HepG2 (cell line): Measurements from ENCODE around the gene THADA. TPM values are rescaled to one million over a fixed set of nuclear protein-coding genes. Genes with fewer than 3 reads are reported as not detected.

Source experiments
- ATAC-seq: fragments of 200-7000 bp; cut with Tn5 transposase; 3 replicates; pipeline ENCODE4 v1.9.1; 2020; ENCODE audit warnings: mild to moderate bottlenecking, moderate library complexity
- BruUV-seq: library from RNA; stranded (reverse); fragments of 400-500 nt; replicated peaks from 2 replicates; lab custom pipeline; 2021; lab: Mats Ljungman, UMichigan
- CTCF ChIA-PET: fragments of 300-600 bp; formaldehyde crosslinking; extraction: SDS; loops from one replicate; lab custom pipeline; 2021; ENCODE audit warnings: low total read pairs, inconsistent platforms, low intra/inter-chr PET ratio; lab: Yijun Ruan, JAX
- POLR2A ChIA-PET: fragments of 350-600 bp; sonication (Branson Sonifier 250); formaldehyde crosslinking; loops from one replicate; lab custom pipeline; 2020; ENCODE audit warnings: antibody characterized with exemption, inconsistent platforms; lab: Yijun Ruan, JAX
- DNase-seq: peaks from one replicate; pipeline ENCODE4 v3.0.0-alpha.2; 2015; ENCODE audit warnings: low spot score
- FAIRE-seq: peaks from 3 replicates; lab custom pipeline; 2011; peaks lifted over from hg19 to GRCh38; lab: Jason Lieb, UNC
- H2AFZ ChIP-seq: one replicate; pipeline ENCODE4 v1.6.1; 2011; ENCODE audit warnings: low read length, inconsistent platforms
- H3K27ac ChIP-seq: fragments of 300-600 bp; 3 replicates; pipeline ENCODE4 v1.8.0; 2011; ENCODE audit warnings: mixed run types, mild to moderate bottlenecking, mixed read lengths, low read length, inconsistent platforms; ENCODE audit not compliant: insufficient read depth; ENCODE audit errors: extremely low read length
- H3K27me3 ChIP-seq, 2 experiments: fragments of 200-600 bp in 1 of 2; 2 replicates in 1 of 2; 3 replicates in 1 of 2; pipeline versions ENCODE4 v1.6.0 to v1.8.0; 2011; ENCODE audit warnings: low read length in 2 of 2, mild to moderate bottlenecking in 2 of 2, moderate library complexity in 2 of 2, inconsistent platforms in 1 of 2; ENCODE audit not compliant: insufficient read depth in 2 of 2, control insufficient read depth in 1 of 2
- H3K36me3 ChIP-seq, 2 experiments: fragments of 200-600 bp in 1 of 2; replicated peaks in 1 of 2; 2 replicates in 1 of 2; 3 replicates in 1 of 2; pipeline versions ENCODE4 v1.5.1 to v1.8.0; 2011; ENCODE audit warnings: low read length in 2 of 2, inconsistent platforms in 1 of 2; ENCODE audit not compliant: insufficient read depth in 2 of 2, control insufficient read depth in 1 of 2
- H3K4me1 ChIP-seq: 2 replicates; pipeline ENCODE4 v1.5.1; 2012; ENCODE audit warnings: low read length, inconsistent platforms; ENCODE audit not compliant: insufficient read depth
- H3K4me2 ChIP-seq: 2 replicates; pipeline ENCODE4 v1.6.0; 2011; ENCODE audit warnings: low read depth, low read length, inconsistent platforms
- H3K4me3 ChIP-seq, 3 experiments: fragments of 200-600 bp in 1 of 3; sonication (generic), shearing (Covaris generic) in 1 of 3; replicated peaks in 1 of 3; 2 replicates each; pipeline ENCODE4 v1.5.1; 2011 to 2016; ENCODE audit warnings: low read length in 3 of 3, inconsistent platforms in 2 of 3, low read depth in 2 of 3, mild to moderate bottlenecking in 2 of 3, control low read depth in 1 of 3, mixed read lengths in 1 of 3; ENCODE audit not compliant: insufficient read depth in 1 of 3
- H3K79me2 ChIP-seq: one replicate; pipeline ENCODE4 v1.6.1; 2011; ENCODE audit warnings: low read length, inconsistent platforms; ENCODE audit not compliant: insufficient read depth
- H3K9ac ChIP-seq: 2 replicates; pipeline ENCODE4 v1.6.0; 2011; ENCODE audit warnings: mild to moderate bottlenecking, low read depth, low read length, inconsistent platforms; ENCODE audit not compliant: insufficient read depth
- H3K9me3 ChIP-seq: 2 replicates; pipeline ENCODE4 v1.5.1; 2012; ENCODE audit warnings: mild to moderate bottlenecking, low read length
- H4K20me1 ChIP-seq: 2 replicates; pipeline ENCODE4 v1.6.0; 2011; ENCODE audit warnings: inconsistent platforms, mild to moderate bottlenecking, low read length, moderate library complexity; ENCODE audit not compliant: insufficient read depth
- BCL6 ChIP-seq: IDR thresholded peaks from 2 replicates; pipeline ENCODE4 v1.6.1; 2016; ENCODE audit warnings: missing genetic modification reagents, missing compliant biosample characterization
- CAMTA2 ChIP-seq: sonication (generic); formaldehyde crosslinking; IDR thresholded peaks from 2 replicates; pipeline ENCODE4 v1.4.0; 2020; ENCODE audit warnings: mild to moderate bottlenecking, missing genetic modification reagents, borderline replicate concordance
- CEBPB ChIP-seq: IDR thresholded peaks from 2 replicates; pipeline ENCODE4 v1.6.1; 2011; ENCODE audit warnings: low read depth, low read length, improper control_type of control experiment, borderline replicate concordance
- CEBPG ChIP-seq: IDR thresholded peaks from 2 replicates; pipeline ENCODE4 v1.6.1; 2016
- HNF4G ChIP-seq, 2 experiments: sonication (generic) in 1 of 2; formaldehyde crosslinking in 1 of 2; IDR thresholded peaks; 2 replicates each; pipeline versions ENCODE4 v1.4.0 to v1.6.1; 2011 to 2020; ENCODE audit warnings: borderline replicate concordance in 2 of 2, low read depth in 2 of 2, mild to moderate bottlenecking in 2 of 2, low read length in 1 of 2, missing genetic modification reagents in 1 of 2, moderate library complexity in 1 of 2
- NFE2 ChIP-seq: sonication (generic); formaldehyde crosslinking; IDR thresholded peaks from 2 replicates; pipeline ENCODE4 v1.4.0; 2020; ENCODE audit warnings: missing genetic modification reagents
- SETDB1 ChIP-seq: sonication (generic); formaldehyde crosslinking; IDR thresholded peaks from 2 replicates; pipeline ENCODE4 v1.5.1; 2020; ENCODE audit warnings: missing genetic modification reagents, mild to moderate bottlenecking, borderline replicate concordance
- SOX13 ChIP-seq, 3 experiments: fragments of 450-650 bp in 1 of 3; sonication (generic) in 1 of 3; formaldehyde crosslinking in 1 of 3; IDR thresholded peaks in 2 of 3; conservative IDR thresholded peaks in 1 of 3; 2 replicates each; pipeline versions ENCODE4 v1.5.0 to v1.6.1; 2016 to 2020; ENCODE audit warnings: antibody characterized with exemption in 1 of 3, mild to moderate bottlenecking in 1 of 3, missing compliant biosample characterization in 1 of 3, missing genetic modification reagents in 1 of 3, moderate library complexity in 1 of 3
- SOX5 ChIP-seq: IDR thresholded peaks from 2 replicates; pipeline ENCODE4 v1.6.1; 2016; ENCODE audit warnings: borderline replicate concordance
- ZIK1 ChIP-seq: sonication (generic); formaldehyde crosslinking; IDR thresholded peaks from 2 replicates; pipeline ENCODE4 v1.5.0; 2020; ENCODE audit warnings: mild to moderate bottlenecking, low read depth, missing genetic modification reagents, borderline replicate concordance
- ZNF547 ChIP-seq: sonication (generic); formaldehyde crosslinking; IDR thresholded peaks from 2 replicates; pipeline ENCODE4 v1.5.1; 2020; ENCODE audit warnings: mild to moderate bottlenecking, missing genetic modification reagents
- ZNF652 ChIP-seq: IDR thresholded peaks from 2 replicates; pipeline ENCODE4 v1.6.1; 2016; ENCODE audit warnings: low read depth, borderline replicate concordance
- ZNF674 ChIP-seq: sonication (generic); formaldehyde crosslinking; IDR thresholded peaks from 2 replicates; pipeline ENCODE4 v1.5.0; 2020; ENCODE audit warnings: low read depth, mild to moderate bottlenecking, missing genetic modification reagents
- ZNF687 ChIP-seq: sonication (generic); formaldehyde crosslinking; IDR thresholded peaks from 2 replicates; pipeline ENCODE4 v1.5.1; 2020; ENCODE audit warnings: mild to moderate bottlenecking, missing genetic modification reagents, moderate library complexity
- WGBS: methylation state at CpG from one replicate; pipeline ENCODE4 v1.1.6; 2017; ENCODE audit warnings: low lambda C conversion rate; 5-methylcytosine and 5-hydroxymethylcytosine counted together
- in situ Hi-C: cut with HindIII; loops from 2 replicates; pipeline ENCODE4 v1.10.0; 2017; ENCODE audit warnings: low pct_unique_long_range_greater_than_20kb; ENCODE audit not compliant: extremely low pct_ligation_motif_present
- intact Hi-C: fragments of 100-400 bp; cut with micrococcal nuclease; formaldehyde crosslinking; loops from one replicate; pipeline ENCODE4 v1.10.0; 2022; ENCODE audit not compliant: unreplicated experiment
- polyA plus RNA-seq, 8 experiments: library from polyadenylated mRNA; depleted of rRNA in 3 of 8; stranded (reverse) in 7 of 8; unstranded in 1 of 8; fragments of >200 nt; fragmentation: Illumina TruSeq in 4 of 8; extraction: Trizol in 4 of 8; gene quantifications; 2 replicates each; pipeline versions ENCODE4 v1.2.1 to v1.2.3, GENCODE V29; 2011 to 2016; ENCODE audit warnings: low read depth in 4 of 8, missing spikeins in 1 of 8, mixed read lengths in 1 of 8; ENCODE audit not compliant: insufficient read depth in 1 of 8
- total RNA-seq, 5 experiments: library from RNA; depleted of rRNA; stranded (reverse); fragments of >200 nt; fragmentation: Illumina TruSeq; extraction: Trizol; gene quantifications; 2 replicates each; pipeline ENCODE4 v1.2.3, GENCODE V29; 2016; ENCODE audit warnings: low read depth in 1 of 5
- TF ChIP-seq, protein P1 (sequence below): IDR thresholded peaks from 2 replicates; pipeline ENCODE4 v1.6.1; 2012; ENCODE audit warnings: inconsistent platforms
- TF ChIP-seq, protein P2 (sequence below): sonication (generic); formaldehyde crosslinking; IDR thresholded peaks from 2 replicates; pipeline ENCODE4 v1.9.0; 2022; ENCODE audit warnings: low read depth, missing genetic modification reagents

THADA gene
- total and polyA plus RNA-seq, 2 of the 13 experiments (the other 11 are each of a cell fraction or from before 2014, with no cell fraction given) = 12.7 to 21.7 TPM

DNA sequence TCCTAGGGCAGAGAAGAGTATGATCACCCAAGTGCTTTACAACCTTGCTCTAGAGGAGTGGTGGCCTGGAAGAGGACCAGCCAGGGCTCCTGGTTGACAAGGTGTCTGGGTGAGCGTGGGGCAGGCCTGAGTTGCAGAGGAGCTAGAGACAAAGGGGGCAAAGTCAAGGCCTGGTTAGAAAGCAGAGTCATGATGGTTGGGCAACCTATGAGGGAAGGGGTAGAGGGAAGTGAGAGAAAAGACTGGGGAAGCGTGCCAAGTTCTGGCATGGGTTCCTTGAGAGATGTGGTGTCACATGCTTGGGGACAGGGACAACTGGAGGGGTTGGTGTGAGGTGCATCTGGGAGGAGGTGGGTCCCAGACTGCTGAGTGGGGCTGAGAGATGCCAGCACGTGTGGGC is 382.9 kb downstream of the THADA start:
- peak; percentile 21 for FAIRE-seq
- no peaks in the 10 kb centered on the region for H4K20me1 ChIP-seq
- CTCF ChIA-PET = no interaction called here
- WGBS = 75% methylated on average over 3 of the region's 3 CpGs
- no peak overlapping the region for H3K27ac ChIP-seq
- TF ChIP-seq ZIK1 (no peak), CEBPB (peak; percentile 72; the same call in 1 of the 2 replicates), CAMTA2 (0 out of 2 replicates have a peak, but pooled peaks have one; percentile 23), HNF4G (IDR thresholded peaks at IDR 0.05; ENCODE audit: borderline replicate concordance, low read depth, low read length) (0 out of 2 replicates have a peak, but pooled peaks have one; percentile 30), HNF4G (CRISPR knock-in tag; IDR thresholded peaks at IDR 0.05; ENCODE audit: borderline replicate concordance, low read depth) (no peak), SETDB1 (CRISPR knock-in tag) (no peak), ZNF652 (CRISPR knock-in tag) (no peak), SOX13 (IDR thresholded peaks at IDR 0.05) (no peak), SOX13 (CRISPR knock-in tag; conservative IDR thresholded peaks at IDR 0.05 in 1 of 2, IDR thresholded peaks at IDR 0.05 in 1 of 2) (0 out of 4 replicates have a peak, but pooled peaks of 1 of the 2 experiments have one; percentile 18), NFE2 (CRISPR knock-in tag) (peak; percentile 51; the same call in 1 of the 2 replicates), SOX5 (CRISPR knock-in tag) (peak; percentile 29; the same call in 1 of the 2 replicates), BCL6 (CRISPR knock-in tag) (peak; percentile 51; the same call in 1 of the 2 replicates), ZNF547 (no peak), ZNF674 (CRISPR knock-in tag) (no peak), CEBPG (CRISPR knock-in tag) (peak; percentile 63; the same call in 1 of the 2 replicates), ZNF687 (CRISPR knock-in tag) (peak; percentile 44)
- TF ChIP-seq, protein P1, sequence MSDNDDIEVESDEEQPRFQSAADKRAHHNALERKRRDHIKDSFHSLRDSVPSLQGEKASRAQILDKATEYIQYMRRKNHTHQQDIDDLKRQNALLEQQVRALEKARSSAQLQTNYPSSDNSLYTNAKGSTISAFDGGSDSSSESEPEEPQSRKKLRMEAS = 0 out of 2 replicates have a peak, but pooled peaks have one; percentile 31
- TF ChIP-seq, protein P2, sequence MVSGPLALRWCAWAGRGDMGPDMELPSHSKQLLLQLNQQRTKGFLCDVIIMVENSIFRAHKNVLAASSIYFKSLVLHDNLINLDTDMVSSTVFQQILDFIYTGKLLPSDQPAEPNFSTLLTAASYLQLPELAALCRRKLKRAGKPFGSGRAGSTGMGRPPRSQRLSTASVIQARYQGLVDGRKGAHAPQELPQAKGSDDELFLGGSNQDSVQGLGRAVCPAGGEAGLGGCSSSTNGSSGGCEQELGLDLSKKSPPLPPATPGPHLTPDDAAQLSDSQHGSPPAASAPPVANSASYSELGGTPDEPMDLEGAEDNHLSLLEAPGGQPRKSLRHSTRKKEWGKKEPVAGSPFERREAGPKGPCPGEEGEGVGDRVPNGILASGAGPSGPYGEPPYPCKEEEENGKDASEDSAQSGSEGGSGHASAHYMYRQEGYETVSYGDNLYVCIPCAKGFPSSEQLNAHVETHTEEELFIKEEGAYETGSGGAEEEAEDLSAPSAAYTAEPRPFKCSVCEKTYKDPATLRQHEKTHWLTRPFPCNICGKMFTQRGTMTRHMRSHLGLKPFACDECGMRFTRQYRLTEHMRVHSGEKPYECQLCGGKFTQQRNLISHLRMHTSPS (CRISPR knock-in tag) = peak; percentile 53; the same call in 1 of the 2 replicates
- TF ChIP-seq, all 625 proteins: peak for 11
- H3K4me2 ChIP-seq = 0 out of 2 replicates have a peak overlapping the region, but pooled peaks have one; percentile 18
- H3K79me2 ChIP-seq = no peaks in the 10 kb centered on the region
- H3K4me1 ChIP-seq = peaks cover 58% of the 10 kb centered on the region
- no peaks in the 10 kb centered on the region for H3K9me3 ChIP-seq
- H2AFZ ChIP-seq = no peak overlapping the region
- no peak for DNase-seq
- in situ Hi-C loops = no loop called here
- POLR2A ChIA-PET = interaction anchor here (0.6 to 2.4 kb wide), 6 partner anchors 9 to 38 kb away, joined by 3 to 12 read pairs (median 4); partner anchors contain the start of gene ZFP36L2
- no peak overlapping the region for H3K9ac ChIP-seq
- intact Hi-C loops = no loop called here
- no TSS peak for BruUV-seq
- H3K27me3 ChIP-seq = no peaks in the 10 kb centered on the region
- H3K4me3 ChIP-seq = no peak overlapping the region
- ATAC-seq = peak; percentile 47
- H3K36me3 ChIP-seq = no peaks in the 10 kb centered on the region
